ENCODE results near the gene DMC1.
"Not testable (repeated sequence)": the region's sequence is repeated elsewhere in the genome, so short reads cannot be mapped to it uniquely, and the experiment has no call there.

DMC1 gene, protein sequence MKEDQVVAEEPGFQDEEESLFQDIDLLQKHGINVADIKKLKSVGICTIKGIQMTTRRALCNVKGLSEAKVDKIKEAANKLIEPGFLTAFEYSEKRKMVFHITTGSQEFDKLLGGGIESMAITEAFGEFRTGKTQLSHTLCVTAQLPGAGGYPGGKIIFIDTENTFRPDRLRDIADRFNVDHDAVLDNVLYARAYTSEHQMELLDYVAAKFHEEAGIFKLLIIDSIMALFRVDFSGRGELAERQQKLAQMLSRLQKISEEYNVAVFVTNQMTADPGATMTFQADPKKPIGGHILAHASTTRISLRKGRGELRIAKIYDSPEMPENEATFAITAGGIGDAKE

DNA sequence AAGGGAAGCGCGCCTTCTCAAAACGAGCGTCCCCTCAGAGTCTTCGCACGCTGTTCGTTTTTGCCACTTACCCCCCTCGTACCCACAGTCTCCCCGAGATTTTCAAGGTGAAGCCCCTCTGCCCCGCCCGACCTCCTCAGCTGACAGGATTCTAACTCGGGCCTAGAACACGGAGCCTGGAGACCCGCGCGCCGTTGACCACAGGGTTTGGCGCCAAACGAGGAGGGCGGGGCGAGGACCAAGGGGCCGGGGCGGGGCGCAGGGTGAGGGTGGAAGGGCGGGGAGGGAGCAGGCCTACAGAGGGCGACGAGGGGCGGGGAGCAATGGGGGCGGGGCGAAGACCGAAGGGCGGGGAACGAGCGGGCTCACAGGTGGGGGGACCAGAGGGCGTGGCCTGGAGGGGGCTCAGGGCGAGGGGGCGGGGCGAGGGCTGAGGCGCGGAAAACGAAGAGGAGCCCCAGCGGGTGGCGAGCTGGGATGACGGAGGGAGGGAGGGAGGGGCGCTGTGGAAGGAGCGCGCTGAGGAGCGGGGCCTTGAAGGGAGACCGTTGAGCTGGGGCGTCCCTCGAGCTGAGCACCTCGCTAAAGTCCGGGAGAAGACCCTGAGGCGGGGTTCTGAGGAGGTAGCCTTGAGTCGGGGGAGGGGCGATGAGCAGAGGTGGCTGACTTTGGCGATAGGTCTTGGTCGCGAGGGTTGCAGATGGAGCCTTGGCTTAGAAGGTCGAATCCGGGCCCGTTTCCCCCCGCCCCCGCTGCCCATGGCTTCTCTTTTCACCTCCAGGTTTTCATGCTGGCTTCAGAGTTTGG, at the start of gene DMC1:
TSS of gene DMC1 (minus strand) at position 212 of the 807 bp plus-strand sequence. CDS start 1,927 bp downstream, outside the sequence.
- peak; percentile 81 for DNase-seq

DNA sequence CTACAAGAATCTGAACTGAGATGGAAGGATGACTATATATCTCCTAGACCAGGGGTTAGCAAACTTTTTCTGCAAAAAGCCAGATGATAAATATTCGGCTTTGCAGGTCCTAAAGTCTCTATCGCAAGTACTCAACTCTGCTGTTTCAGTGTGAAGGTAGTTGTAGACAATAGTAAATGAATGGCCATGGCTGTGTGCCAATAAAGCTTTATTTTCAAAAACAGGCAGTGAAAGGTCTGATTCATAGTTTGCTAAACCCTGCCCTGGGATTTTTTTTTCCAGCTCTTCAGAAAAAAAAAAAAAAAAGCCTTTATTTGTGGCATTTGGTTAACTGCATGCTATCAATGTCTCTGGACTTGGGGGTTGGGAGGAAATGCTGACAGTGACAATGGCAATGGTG, 48.7 kb upstream of the DMC1 start:
- DNase-seq, result no peak

DNA sequence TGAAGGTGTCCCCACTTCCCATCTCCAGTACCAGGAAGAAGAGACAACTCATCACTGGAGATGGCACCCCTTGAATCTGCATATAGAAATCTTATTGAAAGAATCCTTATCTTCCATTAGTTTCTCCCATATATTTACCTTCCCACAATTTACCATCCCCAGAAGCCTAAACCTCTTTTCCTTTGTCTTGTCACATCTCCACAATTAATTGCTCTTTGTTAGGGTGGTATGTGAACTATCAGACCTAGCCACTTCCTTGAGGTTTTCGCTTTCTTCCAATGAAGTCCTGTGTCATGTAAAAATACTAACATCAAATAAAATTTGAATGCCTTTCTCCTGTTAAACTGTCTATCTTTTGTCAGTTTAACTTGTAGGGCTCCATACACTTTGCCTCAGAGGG, 48.3 kb upstream of the DMC1 start:
- DNase-seq, result no peak

DNA sequence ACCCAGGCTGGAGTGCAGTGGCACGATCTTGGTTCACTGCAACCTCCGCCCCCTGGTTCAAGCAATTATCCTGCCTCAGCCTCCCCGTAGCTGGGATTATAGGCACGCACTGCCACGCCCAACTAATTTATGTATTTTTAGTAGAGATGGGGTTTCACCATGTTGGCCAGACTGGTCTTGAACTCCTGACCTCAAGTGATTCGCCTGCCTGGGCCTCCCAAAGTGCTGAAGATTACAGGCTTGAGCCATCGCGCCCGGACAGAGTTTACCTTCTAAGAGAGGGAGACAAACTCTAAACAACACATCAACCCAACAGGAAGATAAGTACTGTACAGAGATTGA, 45.1 kb upstream of the DMC1 start:
- DNase-seq, result not testable (repeated sequence)

DNA sequence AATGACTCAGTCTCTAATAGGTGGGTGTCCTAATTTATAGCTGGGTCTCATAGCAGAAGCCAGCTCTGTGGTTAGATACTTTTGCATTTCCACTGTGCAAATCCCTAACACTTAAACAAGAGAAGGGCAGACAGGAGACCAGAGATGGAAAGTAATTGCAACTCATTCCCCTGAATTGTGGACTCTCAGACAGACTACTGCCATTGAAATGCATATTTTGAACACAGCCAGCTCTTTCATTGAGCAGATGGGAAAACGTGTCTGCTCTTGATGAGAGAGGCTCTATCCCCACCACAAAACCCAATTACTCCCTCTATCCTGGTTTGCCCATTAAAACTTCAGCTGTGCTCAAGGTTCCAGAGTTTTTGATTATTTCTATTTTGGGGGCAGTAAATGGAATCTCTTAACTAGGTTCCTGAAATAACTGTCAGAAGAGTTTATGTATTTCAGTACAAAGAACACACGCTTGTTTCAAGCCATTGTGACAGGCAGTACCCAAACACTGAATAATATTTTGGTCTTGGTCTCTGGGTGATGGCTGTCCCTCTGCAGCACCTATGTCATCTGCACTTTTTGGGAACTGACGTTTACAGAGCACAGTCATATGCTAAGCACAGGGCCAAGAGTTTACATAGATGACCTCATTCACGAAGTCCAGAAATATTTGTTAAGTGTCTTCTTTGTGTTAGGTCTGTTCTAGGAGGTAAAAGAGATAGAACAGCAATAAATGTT, 44.5 kb upstream of the DMC1 start:
- no peak for DNase-seq

DNA sequence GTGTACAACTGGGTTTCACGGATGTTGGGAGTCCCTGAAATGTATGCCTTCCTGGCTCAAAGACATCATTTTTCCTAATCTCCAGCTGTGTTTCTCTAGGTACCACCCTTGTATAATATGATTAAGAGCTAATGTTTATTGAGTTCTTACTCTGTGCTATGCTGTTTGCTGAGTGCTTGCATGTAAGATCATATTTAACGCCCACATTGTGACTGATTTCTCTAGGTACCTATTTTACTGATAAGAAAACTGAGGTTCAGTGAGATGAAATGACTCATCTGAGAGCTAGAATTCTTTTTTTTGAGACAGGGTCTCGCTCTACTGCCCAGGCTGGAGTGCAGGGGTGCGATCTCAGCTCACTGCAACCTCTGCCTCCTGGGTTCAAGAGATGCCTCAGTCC, 43.6 kb upstream of the DMC1 start:
- DNase-seq, result no peak

DNA sequence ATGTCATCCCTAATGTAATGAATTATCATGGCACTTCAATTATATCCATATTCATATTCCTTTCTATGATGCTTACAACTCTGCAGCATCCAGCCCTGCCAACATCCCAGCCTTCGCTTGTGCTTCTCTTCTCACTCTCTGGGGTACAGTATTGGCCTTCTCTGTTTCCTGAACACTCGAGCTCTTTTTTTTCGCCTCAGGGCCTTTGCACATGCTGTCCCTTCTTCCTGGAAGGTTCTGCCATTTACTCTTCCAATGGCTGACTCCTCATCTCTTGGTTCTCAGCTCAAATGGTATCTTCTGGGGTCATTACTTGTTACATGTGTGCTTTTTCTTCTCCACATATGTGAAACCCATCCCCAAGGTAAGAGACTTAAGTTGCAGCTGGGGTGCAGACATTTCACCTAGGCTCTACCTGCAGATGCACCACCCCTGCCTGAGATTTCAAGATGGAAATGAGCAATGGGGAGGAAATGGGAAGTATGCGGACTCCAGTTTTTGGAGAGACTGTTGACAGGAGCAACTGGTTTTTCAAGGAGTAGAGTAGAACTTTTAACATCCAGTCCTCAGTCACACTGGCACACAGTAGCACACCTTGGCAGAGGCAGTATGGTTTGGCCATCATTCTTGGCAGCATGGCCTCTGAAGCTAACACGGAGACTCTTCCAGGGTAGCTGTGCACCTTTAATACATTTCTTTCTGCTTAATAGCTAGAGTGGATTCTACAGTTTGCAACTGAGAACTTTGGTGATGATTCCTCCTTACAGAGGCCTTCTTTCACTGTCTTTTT, 42.4 kb upstream of the DMC1 start:
- no peak for DNase-seq

DNA sequence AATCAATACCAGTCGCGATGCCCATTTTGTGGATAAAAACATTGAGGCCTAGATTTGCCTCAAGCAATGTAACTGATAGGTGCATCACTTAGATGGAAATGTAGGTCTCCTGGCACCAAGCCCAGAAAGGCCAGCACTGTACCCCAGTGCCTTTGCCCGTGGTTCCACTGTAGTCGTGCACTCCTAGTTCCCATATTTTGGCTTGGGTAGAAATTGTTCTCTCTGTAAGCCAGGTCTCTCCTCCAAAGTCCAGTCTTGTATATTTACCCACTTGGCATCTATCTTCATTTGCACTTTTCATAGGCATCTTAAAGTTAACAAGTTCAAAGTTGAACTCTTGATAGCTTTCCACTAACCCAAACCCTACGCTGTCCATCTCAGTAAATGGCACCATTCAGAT, 41.6 kb upstream of the DMC1 start:
- DNase-seq, result no peak

DNA sequence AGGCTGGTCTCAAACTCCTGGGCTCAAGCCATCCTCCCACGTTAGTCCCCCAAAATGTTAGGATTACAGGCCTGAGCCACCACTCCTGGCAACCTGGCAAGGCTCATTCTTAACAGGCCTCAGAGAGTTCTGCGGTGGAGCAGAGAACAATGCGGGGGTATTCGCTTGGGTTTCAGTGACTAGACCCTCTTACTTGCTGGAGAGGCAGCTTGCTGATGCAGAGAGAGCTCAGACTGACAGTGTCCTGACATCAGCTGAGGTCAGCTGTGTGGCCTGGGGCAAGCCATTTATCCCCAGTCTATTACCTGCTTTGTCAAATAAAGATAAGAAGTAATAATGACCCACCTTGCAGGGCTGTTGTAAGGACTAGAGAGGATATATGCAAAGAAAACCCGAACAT, 40.3 kb upstream of the DMC1 start:
- no peak for DNase-seq

DNA sequence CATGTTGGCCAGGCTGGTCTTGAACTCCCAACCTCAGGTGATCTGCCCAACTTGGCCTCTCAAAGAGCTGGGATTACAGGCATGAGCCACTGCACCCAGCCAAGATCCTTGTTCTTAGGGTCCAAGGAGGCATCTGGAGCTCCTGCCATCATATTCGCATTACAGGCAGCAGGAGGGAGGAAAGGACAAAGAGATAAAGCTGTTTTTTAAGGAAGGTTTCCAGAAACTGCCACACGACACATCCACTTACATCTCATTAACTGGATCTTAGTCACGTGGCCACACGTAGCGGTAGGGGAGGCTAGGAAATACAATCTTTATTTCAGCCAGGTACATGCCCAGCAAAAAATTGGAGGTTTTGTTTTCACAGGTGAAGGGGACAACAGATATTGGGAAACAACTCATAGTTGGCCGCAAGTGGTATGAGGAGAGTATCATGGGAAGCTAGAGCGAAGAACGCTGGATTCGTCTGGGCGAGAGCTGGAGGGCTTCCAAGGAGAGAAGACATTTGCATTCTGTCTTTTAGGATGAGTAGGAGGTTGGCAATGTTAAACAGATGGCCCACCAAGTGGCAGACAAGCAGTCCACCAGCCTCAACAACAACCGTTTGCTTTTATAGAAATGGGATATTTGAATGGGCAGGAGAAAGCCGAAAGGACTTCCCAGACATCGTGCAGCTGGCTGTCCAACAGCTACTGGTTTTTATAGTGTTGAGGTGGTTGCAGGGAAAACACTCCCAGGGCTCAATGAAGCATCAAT, 39.2 kb upstream of the DMC1 start:
- DNase-seq, result no peak

DNA sequence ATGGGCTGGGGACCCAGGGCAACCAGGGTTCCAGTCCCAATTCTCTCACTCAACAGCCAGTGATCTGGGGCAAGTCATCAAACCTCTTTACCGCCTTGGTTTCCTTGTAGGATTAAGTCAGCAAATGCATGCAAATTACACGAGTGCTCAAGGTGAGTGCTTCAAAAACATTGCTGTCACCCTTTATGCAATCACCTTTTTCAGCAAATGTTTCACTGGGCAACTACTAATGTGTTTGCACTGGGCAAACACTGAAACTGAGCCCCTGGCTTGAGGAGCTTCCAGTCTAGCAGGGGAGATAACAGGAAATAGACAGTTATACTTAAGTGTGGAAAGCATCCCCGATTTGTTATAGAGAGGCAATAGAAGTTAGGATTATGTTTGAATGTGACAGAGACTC, 37.7 kb upstream of the DMC1 start:
- DNase-seq, result no peak

DNA sequence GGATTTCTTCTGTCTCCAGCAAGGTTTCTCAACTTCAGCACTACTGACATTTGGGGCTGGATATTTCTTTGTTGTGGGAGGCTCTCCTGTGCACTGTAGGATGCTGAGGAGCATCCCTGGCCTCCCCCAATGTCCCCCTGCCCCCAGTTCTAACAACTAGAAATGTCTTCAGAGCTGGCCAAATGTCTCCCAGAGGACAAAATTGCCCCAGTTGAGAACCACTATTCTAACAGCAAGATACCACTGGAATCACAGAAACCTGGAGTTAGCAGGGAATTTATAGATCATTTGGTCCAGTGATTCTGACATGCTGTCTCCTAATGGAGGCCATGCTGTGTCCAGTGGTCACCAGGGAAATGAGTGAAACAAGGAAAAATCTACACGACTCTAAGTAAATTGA, 32.2 kb upstream of the DMC1 start:
- DNase-seq, result no peak

DNA sequence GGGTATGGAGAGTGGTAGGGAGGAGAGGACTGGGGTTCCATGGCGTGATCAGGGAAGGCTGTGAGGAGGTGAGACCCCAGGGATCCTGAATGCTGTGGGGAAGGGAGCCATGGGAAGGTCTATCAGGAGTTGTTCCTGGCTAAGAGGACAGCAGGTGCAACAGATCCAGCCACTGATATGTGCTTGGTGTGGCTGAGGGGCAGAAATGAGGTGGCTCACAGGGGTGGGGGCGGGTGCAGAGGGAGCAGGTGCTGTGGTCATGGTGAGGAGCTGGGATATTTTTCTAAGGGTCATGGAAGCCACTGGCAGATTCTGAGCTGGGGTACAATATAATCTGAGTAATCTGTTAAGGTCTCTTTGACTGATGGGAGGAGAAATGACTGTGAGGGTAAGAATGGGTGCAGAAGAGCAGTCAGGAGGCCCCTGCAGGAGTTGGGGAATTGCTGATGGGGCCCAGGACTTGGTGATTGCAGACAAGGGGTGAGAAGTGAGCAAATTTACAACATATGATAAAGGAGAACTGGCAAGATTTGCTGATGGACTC, 31.3 kb upstream of the DMC1 start:
- DNase-seq, result no peak

DNA sequence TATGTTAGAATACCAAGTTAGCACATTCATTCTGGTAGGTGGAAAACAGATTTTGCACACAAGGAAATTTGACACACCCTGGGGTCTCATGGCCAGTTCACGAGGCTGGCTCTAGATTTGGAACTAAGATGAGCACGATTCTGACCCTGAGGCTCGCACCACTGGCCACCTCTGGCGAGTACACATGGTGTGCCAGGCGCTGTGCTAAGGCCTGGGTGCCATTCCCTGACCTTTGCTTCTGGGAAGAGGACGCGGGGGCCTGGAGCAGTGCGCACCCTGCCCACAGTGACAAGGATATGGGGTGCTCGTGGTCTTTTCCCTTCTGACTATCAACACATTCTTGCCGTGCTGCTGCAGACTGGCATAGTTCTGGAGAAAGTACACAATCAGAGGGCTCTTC, 29.5 kb upstream of the DMC1 start:
- DNase-seq, result no peak

DNA sequence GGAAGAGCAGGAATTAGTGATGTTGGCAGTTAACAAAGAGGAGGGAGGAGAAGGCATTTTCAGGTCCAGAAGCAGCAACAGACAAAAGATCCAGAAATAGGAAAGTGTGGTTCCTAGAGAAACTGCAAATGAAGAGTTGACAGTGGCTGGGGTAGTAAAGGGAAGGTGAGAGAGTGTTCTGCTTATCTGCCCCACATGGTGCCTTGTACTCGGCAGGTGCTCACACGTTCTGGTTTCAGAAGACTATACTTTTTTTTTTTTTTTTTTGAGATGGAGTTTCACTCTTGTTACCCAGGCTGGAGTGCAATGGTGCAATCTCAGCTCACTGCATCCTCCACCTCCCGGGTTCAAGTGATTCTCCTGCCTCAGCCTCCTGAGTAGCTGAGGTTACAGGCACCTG, 12.9 kb upstream of the DMC1 start:
- DNase-seq, result not testable (repeated sequence)

DNA sequence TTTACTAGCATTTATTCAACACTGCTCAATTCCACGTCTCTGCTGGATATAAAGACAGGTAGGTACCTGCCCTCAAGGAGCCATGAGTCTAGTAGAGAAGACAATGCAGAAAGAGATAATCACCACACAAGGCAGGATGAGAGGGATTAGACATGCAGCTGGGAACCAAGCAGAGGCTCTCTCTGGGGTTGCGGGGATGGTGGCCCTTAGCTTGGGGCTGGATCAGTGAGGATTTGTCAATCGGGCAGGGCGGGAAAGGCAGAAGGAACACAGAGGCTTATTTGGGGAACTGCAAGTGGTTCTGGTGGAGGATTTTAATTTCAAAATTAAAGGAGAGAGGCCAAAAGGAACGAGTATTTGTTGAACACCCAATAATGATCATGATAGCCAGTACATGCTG, 8.5 kb upstream of the DMC1 start:
- DNase-seq, result no peak

DNA sequence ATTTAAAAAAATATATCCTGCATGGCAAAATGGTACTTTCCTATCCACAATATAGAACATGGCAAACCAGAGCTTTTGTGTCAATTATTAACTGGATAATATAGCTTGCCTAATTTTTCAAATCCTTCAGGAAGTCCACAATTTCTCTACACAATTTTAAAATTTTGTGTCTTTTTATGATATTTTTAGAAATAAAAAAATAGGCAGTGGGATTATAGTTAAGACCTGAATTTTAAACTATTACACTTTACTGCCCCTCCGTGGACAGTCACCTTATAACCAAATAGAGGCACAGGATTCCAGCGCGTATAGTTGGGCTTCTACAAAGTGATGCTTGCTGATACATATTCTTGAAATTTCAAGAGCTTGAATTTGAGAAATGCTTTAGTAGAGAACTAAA, 2.1 kb upstream of the DMC1 start:
- peak; percentile 40 for DNase-seq

DNA sequence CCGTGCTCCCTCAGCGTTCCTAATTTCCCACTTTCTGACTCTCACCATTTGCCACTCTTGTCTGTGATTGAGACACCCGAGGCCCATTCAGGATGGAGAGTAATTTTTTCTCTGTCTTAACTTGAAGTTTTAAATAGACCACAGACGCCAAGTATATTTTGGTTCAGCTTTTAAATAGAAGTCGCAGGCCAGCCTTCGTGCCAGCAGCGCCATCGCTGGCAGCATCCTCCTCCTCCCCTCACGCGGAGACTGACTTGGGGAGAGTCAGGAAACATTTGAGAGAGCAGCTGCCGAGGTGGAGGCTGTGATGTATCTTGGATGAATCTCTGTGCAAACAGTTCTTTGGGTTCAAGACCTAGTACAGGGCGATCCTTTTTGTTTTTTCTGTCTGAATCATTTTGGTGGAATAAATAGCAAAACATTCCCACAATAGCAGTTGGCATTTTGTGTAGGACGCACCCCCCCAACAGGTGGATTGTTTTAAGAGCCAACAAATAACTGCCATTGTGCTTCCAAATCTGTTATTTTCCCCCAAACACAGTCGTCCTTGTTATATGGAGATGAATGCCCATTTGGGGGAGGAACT, 889 bp upstream of the DMC1 start:
- DNase-seq, result peak; percentile 51

DNA sequence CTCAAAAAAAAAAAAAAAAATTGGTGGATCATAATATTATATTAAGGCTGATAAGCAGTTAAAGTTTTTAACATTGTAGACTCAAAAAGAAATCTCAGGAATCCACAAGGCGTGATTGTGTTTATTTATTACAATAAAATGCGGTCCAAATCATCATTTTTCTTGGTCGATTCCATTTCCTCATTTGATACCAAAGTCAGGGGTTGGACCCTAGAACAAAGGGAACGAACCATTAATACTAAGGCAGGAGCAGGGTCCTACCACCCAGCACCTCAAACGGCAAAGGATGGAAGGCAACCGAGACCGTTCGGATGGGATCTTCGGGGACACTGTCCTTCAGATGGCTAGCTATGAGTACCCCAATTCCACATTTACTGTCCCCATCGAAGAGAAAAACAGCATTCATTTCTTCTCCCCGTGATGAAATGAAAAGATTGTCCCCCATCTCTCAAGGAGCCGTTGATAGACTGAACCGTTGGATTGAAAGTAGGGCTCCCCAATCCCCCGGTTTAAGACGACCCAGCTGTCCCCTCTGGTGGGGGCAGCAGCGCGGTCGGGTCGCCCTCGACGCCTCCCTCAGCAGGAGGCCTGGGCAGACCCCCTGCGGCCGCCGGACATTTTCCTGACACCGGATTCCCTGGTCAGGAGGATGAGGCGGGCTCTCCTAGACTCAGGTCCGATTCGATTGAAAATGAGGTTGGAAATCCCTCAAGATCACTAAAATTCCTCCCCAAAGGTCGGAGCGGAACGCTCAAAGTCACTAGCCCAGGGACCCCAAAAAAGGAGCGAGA, 607 bp downstream of the DMC1 start:
- peak; percentile 34 for DNase-seq

DNA sequence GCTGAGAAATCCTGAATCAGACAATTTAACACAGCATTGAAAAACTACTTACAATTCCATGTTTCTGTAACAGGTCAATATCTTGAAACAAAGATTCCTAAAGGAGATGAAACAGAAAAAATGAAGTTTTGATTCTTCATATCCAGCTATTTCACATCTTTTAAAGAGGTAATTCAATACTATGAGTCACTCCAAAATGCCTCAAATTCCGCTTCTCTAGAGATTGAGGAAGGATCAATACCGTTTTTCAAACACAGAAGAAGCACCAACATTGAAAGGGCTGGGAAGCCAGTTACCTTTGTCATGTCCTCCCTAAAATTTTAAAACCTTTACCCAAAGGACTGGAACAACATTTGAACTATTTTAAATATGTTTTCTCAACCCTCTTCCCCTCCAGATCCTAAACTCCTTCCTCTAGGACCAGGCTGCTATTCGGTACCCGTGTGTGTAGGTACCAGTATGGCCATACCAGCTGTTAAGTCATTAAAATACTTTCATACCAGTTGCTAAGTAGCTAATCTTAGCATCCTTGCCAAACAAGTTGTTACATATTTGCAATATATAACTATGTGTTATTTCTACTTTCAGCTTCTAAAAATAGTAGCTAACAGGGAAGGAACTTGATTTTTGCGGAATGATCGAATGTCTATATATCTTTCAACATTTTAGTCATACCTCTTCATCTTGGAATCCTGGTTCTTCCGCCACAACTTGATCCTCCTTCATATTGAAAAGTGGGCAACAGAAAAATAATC, 2.3 kb downstream of the DMC1 start:
- DNase-seq, result no peak

Measured in NCI-H510A treated with DMSO at 0.1 percent for 48 hours (cell line).